ENCODE data around the gene EZR. TPM values are rescaled to one million over a fixed set of nuclear protein-coding genes. Genes with fewer than 3 reads are reported as not detected.

Gene EZR
- total and polyA plus RNA-seq, 2 donors (not counting 1 experiment from before 2014, with no cell fraction given) = 227 to 945 TPM

- Histone ChIP-seq H3K9ac (ENCODE audit: low read length) (no peak overlapping the region), H3K4me3 (ENCODE audit: control extremely low read depth in 1 of 5, extremely low read depth in 1 of 5, insufficient read depth in 1 of 5, low read depth in 2 of 5, low read length in 4 of 5) (no peak overlapping the region), H3K79me2 (ENCODE audit: control insufficient read depth, insufficient read depth, low read length) (no peaks in the 10 kb centered on the region), H3K9me3 (ENCODE audit: control extremely low read depth in 1 of 3, control insufficient read depth in 2 of 3, insufficient read depth in 1 of 3, low read length in 2 of 3) (peaks cover 0 to 2% (median 0%) of the 10 kb centered on the region in 3 donors), H3K36me3 (replicated peaks in 1 of 2; ENCODE audit: control extremely low read depth in 1 of 2, control insufficient read depth in 1 of 2, extremely low read depth in 1 of 2, insufficient read depth in 2 of 2, low read length in 1 of 2) (no peaks in the 10 kb centered on the region), H3K27ac (ENCODE audit: low read length in 2 of 2) (no peak overlapping the region), H3K4me2 (replicated peaks; ENCODE audit: low read depth, low read length, poor library complexity, severe bottlenecking) (no peak overlapping the region), H3K27me3 (replicated peaks in 1 of 4; ENCODE audit: control extremely low read depth in 1 of 4, control insufficient read depth in 3 of 4, insufficient read depth in 4 of 4, low read length in 3 of 4) (no peaks in the 10 kb centered on the region), H3K4me1 (ENCODE audit: control insufficient read depth in 2 of 2, insufficient read depth in 2 of 2, low read length in 2 of 2) (no peaks in the 10 kb centered on the region), H2AFZ (ENCODE audit: insufficient read depth, low read depth, low read length, poor library complexity, severe bottlenecking) (no peak overlapping the region), H4K20me1 (ENCODE audit: control insufficient read depth, insufficient read depth, low read length, poor library complexity, severe bottlenecking) (no peaks in the 10 kb centered on the region)
- H3K9me3 Mint-ChIP-seq (ENCODE audit: insufficient read depth) = no peaks in the 10 kb centered on the region
- TF ChIP-seq CTCF (IDR thresholded peaks at IDR 0.05) = no peak
- no peak for TF ChIP-seq EZH2 (IDR thresholded peaks at IDR 0.05; ENCODE audit: borderline replicate concordance, insufficient read depth, low read depth, low read length, poor library complexity, severe bottlenecking)
- WGBS (ENCODE audit: insufficient coverage) = 97% methylated on average over 5 of the region's 5 CpGs
- H3K4me1 Mint-ChIP-seq = no peaks in the 10 kb centered on the region
- ChIA-PET POLR2A (no interaction called here), CTCF (no interaction called here)
- DNase-seq (no peak), ATAC-seq (ENCODE audit: low read depth) (no peak)
- intact Hi-C loops (cut with micrococcal nuclease) = no loop called here
- no peak overlapping the region for H3K4me3 Mint-ChIP-seq
- H3K27me3 Mint-ChIP-seq = no peaks in the 10 kb centered on the region
- no peak overlapping the region for H3K27ac Mint-ChIP-seq
These were observed 74.2 kb downstream of the EZR start for GRCh38 chr6:158744986-158745430.

GRCh38 chr6:158743033-158743651, 76.0 kb downstream of the EZR start:
- no peak for TF ChIP-seq EZH2 (IDR thresholded peaks at IDR 0.05; ENCODE audit: borderline replicate concordance, insufficient read depth, low read depth, low read length, poor library complexity, severe bottlenecking)
- no peak for TF ChIP-seq CTCF (IDR thresholded peaks at IDR 0.05)
- Histone ChIP-seq H3K9me3 (ENCODE audit: control extremely low read depth in 1 of 3, control insufficient read depth in 2 of 3, insufficient read depth in 1 of 3, low read length in 2 of 3) (peaks cover 0 to 13% (median 5%) of the 10 kb centered on the region in 3 donors), H3K9ac (ENCODE audit: low read length) (no peak overlapping the region), H3K27ac (ENCODE audit: low read length in 2 of 2) (no peak overlapping the region), H2AFZ (ENCODE audit: insufficient read depth, low read depth, low read length, poor library complexity, severe bottlenecking) (no peak overlapping the region), H4K20me1 (ENCODE audit: control insufficient read depth, insufficient read depth, low read length, poor library complexity, severe bottlenecking) (no peaks in the 10 kb centered on the region), H3K4me2 (replicated peaks; ENCODE audit: low read depth, low read length, poor library complexity, severe bottlenecking) (no peak overlapping the region), H3K4me1 (ENCODE audit: control insufficient read depth in 2 of 2, insufficient read depth in 2 of 2, low read length in 2 of 2) (no peaks in the 10 kb centered on the region), H3K27me3 (replicated peaks in 1 of 4; ENCODE audit: control extremely low read depth in 1 of 4, control insufficient read depth in 3 of 4, insufficient read depth in 4 of 4, low read length in 3 of 4) (no peaks in the 10 kb centered on the region), H3K36me3 (replicated peaks in 1 of 2; ENCODE audit: control extremely low read depth in 1 of 2, control insufficient read depth in 1 of 2, extremely low read depth in 1 of 2, insufficient read depth in 2 of 2, low read length in 1 of 2) (no peaks in the 10 kb centered on the region), H3K79me2 (ENCODE audit: control insufficient read depth, insufficient read depth, low read length) (no peaks in the 10 kb centered on the region), H3K4me3 (ENCODE audit: control extremely low read depth in 1 of 5, extremely low read depth in 1 of 5, insufficient read depth in 1 of 5, low read depth in 2 of 5, low read length in 4 of 5) (no peak overlapping the region)
- Mint-ChIP-seq H3K4me1 (no peaks in the 10 kb centered on the region), H3K27ac (no peak overlapping the region), H3K27me3 (no peaks in the 10 kb centered on the region), H3K9me3 (ENCODE audit: insufficient read depth) (peaks cover 4% of the 10 kb centered on the region), H3K4me3 (no peak overlapping the region)
- CTCF ChIA-PET = interaction anchor here (0.6 to 1.3 kb wide), 6 partner anchors 7 to 230 kb away, joined by 3 to 4 read pairs (median 3); no protein-coding TSS in a partner anchor
- POLR2A ChIA-PET = no interaction called here
- ATAC-seq (ENCODE audit: low read depth) (no peak), DNase-seq (no peak)
- intact Hi-C loops (cut with micrococcal nuclease) = no loop called here
- 98% methylated on average over 6 of the region's 6 CpGs for WGBS (ENCODE audit: insufficient coverage)
